ENCODE data around the gene LRRTM3.

DNA sequence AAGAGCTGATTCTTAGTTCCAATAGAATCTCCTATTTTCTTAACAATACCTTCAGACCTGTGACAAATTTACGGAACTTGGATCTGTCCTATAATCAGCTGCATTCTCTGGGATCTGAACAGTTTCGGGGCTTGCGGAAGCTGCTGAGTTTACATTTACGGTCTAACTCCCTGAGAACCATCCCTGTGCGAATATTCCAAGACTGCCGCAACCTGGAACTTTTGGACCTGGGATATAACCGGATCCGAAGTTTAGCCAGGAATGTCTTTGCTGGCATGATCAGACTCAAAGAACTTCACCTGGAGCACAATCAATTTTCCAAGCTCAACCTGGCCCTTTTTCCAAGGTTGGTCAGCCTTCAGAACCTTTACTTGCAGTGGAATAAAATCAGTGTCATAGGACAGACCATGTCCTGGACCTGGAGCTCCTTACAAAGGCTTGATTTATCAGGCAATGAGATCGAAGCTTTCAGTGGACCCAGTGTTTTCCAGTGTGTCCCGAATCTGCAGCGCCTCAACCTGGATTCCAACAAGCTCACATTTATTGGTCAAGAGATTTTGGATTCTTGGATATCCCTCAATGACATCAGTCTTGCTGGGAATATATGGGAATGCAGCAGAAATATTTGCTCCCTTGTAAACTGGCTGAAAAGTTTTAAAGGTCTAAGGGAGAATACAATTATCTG lies 1.6 kb downstream of the LRRTM3 start:
- TF ChIP-seq POLR2A (IDR thresholded peaks at IDR 0.05): no peak
- TF ChIP-seq, protein P1, sequence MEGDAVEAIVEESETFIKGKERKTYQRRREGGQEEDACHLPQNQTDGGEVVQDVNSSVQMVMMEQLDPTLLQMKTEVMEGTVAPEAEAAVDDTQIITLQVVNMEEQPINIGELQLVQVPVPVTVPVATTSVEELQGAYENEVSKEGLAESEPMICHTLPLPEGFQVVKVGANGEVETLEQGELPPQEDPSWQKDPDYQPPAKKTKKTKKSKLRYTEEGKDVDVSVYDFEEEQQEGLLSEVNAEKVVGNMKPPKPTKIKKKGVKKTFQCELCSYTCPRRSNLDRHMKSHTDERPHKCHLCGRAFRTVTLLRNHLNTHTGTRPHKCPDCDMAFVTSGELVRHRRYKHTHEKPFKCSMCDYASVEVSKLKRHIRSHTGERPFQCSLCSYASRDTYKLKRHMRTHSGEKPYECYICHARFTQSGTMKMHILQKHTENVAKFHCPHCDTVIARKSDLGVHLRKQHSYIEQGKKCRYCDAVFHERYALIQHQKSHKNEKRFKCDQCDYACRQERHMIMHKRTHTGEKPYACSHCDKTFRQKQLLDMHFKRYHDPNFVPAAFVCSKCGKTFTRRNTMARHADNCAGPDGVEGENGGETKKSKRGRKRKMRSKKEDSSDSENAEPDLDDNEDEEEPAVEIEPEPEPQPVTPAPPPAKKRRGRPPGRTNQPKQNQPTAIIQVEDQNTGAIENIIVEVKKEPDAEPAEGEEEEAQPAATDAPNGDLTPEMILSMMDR (IDR thresholded peaks at IDR 0.05): no peak

Data from thyroid gland (tissue), 4 donors.